Heart right ventricle (tissue), 16 donors: ENCODE results near the gene TNNT3. TPM values are rescaled to one million over a fixed set of nuclear protein-coding genes. Genes with fewer than 3 reads are reported as not detected.
A peak's percentile ranks its signal among the peaks of the same experiment; 100 is the strongest.

Source experiments
- ATAC-seq, 8 donors: fragments of 200-7000 bp; cut with Tn5 transposase; one replicate each; pipeline ENCODE4 v1.9.1; 2020; ENCODE audit warnings: mild to moderate bottlenecking in 8 of 8, moderate library complexity in 8 of 8, moderate number of reproducible peaks in 1 of 8
- DNase-seq, 2 donors: peaks; one replicate each; pipeline ENCODE4 v3.0.0-alpha.2; 2020
- H3K27ac ChIP-seq, 10 donors: fragments of 200-600 bp; sonication (generic) in 2 of 10; one replicate each; pipeline versions ENCODE4 v1.5.0 to v1.8.0; 2020 to 2022; ENCODE audit warnings: mild to moderate bottlenecking in 3 of 10
- H3K27me3 ChIP-seq, 7 donors: fragments of 200-600 bp; one replicate each; pipeline ENCODE4 v1.8.0; 2021 to 2022; ENCODE audit warnings: mild to moderate bottlenecking in 2 of 7
- H3K36me3 ChIP-seq, 9 donors: fragments of 200-600 bp; sonication (generic) in 1 of 9; one replicate each; pipeline versions ENCODE4 v1.5.0 to v1.8.0; 2020 to 2022; ENCODE audit warnings: mild to moderate bottlenecking in 2 of 9
- H3K4me1 ChIP-seq, 9 donors: fragments of 200-600 bp; sonication (generic) in 1 of 9; one replicate each; pipeline versions ENCODE4 v1.5.0 to v1.8.0; 2020 to 2022; ENCODE audit warnings: mild to moderate bottlenecking in 4 of 9
- H3K4me3 ChIP-seq, 10 donors: fragments of 200-600 bp; sonication (generic) in 2 of 10; one replicate each; pipeline versions ENCODE4 v1.5.0 to v1.8.0; 2020 to 2022; ENCODE audit warnings: mild to moderate bottlenecking in 7 of 10, moderate library complexity in 2 of 10
- H3K9me3 ChIP-seq, 11 donors: fragments of 200-600 bp in 10 of 11; sonication (generic) in 2 of 11; one replicate each; pipeline versions ENCODE4 v1.5.0 to v1.8.0; 2013 to 2022; ENCODE audit warnings: mild to moderate bottlenecking in 2 of 11, control low read depth in 1 of 11, moderate library complexity in 1 of 11
- WGBS, 2 donors: extraction: QIAGEN DNeasy Blood & Tissue Kit; methylation state at CpG; one replicate each; pipeline ENCODE4 v1.1.7; 2013; ENCODE audit warnings: inconsistent platforms in 1 of 2; 5-methylcytosine and 5-hydroxymethylcytosine counted together
- intact Hi-C, 10 donors: fragments of 100-400 bp; cut with DNase I; formaldehyde crosslinking; loops; one replicate each; pipeline versions ENCODE4 v1.11.1 to v1.14.2; 2022
- polyA plus RNA-seq, 2 donors: library from polyadenylated mRNA; stranded (reverse); fragments of 200-250 nt; gene quantifications; one replicate each; pipeline ENCODE4 v1.2.3, GENCODE V29; 2013
- total RNA-seq, 10 donors: library from RNA; stranded (reverse); fragmentation: NEBNext Ultra II Directional in 3 of 10; extraction: Animal tissue kit (Norgen Biotek cat#: 25700) in 3 of 10; gene quantifications; one replicate each; pipeline versions ENCODE4 v1.2.1 to v1.2.4, GENCODE V29; 2021 to 2023
- TF ChIP-seq, protein P1 (sequence below), 9 donors: fragments of 200-600 bp; sonication (generic) in 2 of 9; IDR thresholded peaks; one replicate each; pipeline versions ENCODE4 v1.5.0 to v1.8.0; 2021 to 2022; ENCODE audit warnings: antibody characterized with exemption in 9 of 9, mild to moderate bottlenecking in 5 of 9, moderate library complexity in 1 of 9
- donor health status: Arrhythmogenic right ventricular cardiomyopathy.
- donor health status: ischemic (EF 13 %, LVEDD 7.1; RV severe dilation, severe dysfunction).
- donor health status: healthy with polysubstance abuse.
- donor health status: DM: no; HTN: yes; CAD: no.
- donor health status: DM: no; HTN: no; CAD: no.
- donor health status: ischemic (EF 25% LVEDD 6.9; RV normal size, moderate dysfunction).
- donor health status: ischemic (EF 25% LVEDD 5.7; RV mildly dilated, moderate dysfunction).
- donor health status: healthy.
- donor health status: DM: yes; HTN: yes; CAD: no.
- donor health status: Ischemic cardiomyopathy.
- donor health status: ischemic (EF 35%, LVEDD 5.7; RV mildly dilated, moderate dysfunction).
- donor health status: nonischemic (EF 11% LVEDD 7.7; RV severe dilation, severe dysfunction).
- donor health status: DM: yes; HTN: yes; CAD: no.
- donor health status: PGD.
- donor health status: ischemic (EF 29% LVEDD 5.4; RV normal size, mild dysfunction).
- donor health status: nonischemic (EF 23%, LVEDD 6.1; RV moderate dilation, normal function).

Gene TNNT3
- total and polyA plus RNA-seq, 12 donors = 12.5 to 49.9 (median 44.4) TPM

DNA sequence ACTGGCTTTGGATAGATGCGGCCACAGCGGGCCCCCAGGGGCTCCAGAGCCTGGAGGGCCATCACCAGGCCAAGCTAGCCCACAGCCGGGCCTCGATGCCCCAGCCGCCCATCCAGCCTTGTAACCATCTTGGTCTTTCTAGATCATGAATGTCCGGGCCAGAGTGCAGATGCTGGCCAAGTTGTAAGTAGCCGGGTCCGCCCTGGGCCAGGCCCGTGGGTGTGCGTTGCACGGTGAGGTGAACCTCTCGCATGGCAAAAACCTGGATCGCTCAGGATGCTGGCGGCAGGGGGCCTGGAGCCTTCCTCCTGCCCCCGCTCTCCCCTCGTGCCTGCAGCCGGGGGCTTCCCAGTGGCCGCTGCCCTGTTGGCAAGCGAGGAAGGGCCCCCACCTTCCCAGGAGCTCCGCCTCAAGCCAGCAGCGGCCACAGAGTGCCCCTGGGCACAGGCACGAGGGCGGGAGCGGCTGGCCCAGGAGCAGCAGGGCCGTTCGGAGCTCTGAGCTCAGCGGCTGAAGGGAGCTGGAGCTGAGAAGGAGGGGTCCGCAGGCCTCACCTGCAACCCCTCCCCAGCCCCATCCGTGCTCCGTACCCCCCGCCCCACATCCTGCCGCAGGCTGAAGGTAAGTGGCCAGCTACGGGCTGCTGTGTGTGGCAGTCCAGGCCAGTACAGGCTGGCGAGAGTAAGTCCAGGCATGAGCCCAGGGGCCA lies 16.7 kb downstream of the TNNT3 start:
- Histone ChIP-seq H3K36me3 (peaks cover 0 to 5% (median 0%) of the 10 kb centered on the region in 9 donors), H3K27me3 (no peaks in the 10 kb centered on the region), H3K9me3 (no peaks in the 10 kb centered on the region), H3K4me3 (no peak overlapping the region), H3K27ac (no peak overlapping the region), H3K4me1 (peaks cover 4 to 26% (median 15%) of the 10 kb centered on the region in 9 donors)
- intact Hi-C loops = loop anchor here in 1 of 10 donors (1.0 kb wide), 1 partner anchor 22 kb away; no protein-coding TSS in a partner anchor
- TF ChIP-seq, protein P1, sequence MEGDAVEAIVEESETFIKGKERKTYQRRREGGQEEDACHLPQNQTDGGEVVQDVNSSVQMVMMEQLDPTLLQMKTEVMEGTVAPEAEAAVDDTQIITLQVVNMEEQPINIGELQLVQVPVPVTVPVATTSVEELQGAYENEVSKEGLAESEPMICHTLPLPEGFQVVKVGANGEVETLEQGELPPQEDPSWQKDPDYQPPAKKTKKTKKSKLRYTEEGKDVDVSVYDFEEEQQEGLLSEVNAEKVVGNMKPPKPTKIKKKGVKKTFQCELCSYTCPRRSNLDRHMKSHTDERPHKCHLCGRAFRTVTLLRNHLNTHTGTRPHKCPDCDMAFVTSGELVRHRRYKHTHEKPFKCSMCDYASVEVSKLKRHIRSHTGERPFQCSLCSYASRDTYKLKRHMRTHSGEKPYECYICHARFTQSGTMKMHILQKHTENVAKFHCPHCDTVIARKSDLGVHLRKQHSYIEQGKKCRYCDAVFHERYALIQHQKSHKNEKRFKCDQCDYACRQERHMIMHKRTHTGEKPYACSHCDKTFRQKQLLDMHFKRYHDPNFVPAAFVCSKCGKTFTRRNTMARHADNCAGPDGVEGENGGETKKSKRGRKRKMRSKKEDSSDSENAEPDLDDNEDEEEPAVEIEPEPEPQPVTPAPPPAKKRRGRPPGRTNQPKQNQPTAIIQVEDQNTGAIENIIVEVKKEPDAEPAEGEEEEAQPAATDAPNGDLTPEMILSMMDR (IDR thresholded peaks at IDR 0.05) = no peak
- WGBS, 2 donors = 88 to 93% methylated on average over 32 to 34 of the region's 34 CpGs
- DNase-seq (no peak), ATAC-seq (no peak)

DNA sequence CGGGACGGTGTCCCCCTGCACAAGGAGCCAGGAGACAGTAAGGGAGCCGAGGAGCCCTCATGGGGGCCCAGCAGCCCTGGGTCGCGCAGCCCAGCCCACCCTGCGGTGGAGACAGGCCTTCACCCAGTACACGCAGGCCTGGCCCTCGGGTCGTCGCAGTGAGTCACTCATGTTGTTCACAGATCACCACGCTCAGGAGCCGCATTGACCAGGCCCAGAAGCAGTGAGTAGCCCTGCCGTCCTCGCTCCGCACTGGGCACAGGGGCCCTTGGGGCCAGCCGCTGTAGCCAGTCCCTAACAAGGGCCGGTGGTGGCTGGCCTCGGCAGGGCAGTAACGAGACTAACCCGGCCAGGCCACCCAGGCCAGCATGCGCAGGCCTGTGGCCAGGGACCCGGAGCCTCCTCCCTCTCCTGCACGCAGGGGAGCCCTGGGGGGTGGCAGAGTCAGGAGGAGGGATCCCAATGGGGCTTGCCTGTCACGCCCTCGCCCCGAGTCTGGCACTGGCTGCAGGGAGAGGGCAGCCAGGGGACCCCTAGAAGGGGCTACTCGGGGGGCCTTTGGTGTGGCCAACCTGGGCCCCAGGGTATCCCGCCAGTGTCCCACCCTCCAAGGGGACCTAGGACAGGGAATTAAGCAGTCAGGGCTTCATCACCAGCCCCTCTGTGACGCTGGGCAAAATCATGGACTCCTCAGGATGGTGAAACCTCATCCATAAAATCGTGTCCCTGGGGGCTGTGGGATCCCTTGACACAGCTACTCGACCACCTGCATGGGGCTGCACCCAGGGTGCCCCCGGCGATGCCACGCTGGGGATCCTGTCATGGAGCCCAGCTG lies 17.5 kb downstream of the TNNT3 start:
- intact Hi-C loops = loop anchor here in 1 of 10 donors (1.0 kb wide), 1 partner anchor 23 kb away; no protein-coding TSS in a partner anchor
- ATAC-seq (peak in 1 of 8 donors; percentile 10), DNase-seq (peak in 1 of 2 donors; percentile 11)
- H3K36me3 ChIP-seq = peaks cover 0 to 5% (median 0%) of the 10 kb centered on the region in 9 donors
- H3K4me3 ChIP-seq = no peak overlapping the region
- TF ChIP-seq, protein P1 (IDR thresholded peaks at IDR 0.05) = no peak
- no peaks in the 10 kb centered on the region for H3K27me3 ChIP-seq
- 88 to 90% methylated on average over 34 of the region's 34 CpGs for WGBS, 2 donors
- no peaks in the 10 kb centered on the region for H3K9me3 ChIP-seq
- H3K4me1 ChIP-seq = peaks cover 4 to 18% (median 14%) of the 10 kb centered on the region in 9 donors
- H3K27ac ChIP-seq = peak overlapping the region in 1 of 10 donors; percentile 26

DNA sequence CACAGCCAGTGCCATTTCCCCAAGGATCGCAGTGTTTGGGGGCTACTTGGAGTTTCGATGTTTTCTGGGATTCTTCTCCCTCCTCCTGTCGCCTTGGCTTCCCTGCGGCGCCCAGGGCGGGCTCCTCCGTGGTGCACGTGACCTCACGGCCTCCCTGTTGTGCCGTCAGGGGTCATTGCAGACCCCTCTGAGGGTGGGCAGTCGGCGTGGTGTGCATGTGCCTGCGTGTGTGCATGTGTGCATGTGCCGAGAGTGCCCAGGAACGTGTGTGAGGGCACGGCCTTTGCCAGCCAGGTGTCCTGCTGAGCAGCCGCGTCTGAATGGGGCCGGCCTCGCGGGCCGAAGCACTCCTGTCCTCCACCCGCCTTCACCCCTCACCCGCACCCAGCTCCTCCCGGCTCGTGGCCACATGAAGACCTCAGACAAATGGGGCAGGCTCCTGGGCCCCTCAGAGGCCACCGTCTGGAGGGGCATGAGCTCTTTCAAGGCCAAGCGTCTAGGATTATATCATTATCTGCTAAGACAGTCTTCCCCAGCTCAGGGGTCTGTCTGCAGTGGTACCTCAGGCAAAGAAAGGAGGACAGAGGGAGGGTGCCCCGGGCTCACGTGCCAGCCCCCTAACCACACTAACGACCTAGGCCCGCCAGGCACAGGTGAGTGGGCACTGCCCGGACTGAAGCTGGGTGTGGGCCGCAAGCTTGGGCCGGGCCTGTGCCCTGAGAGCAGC lies 18.3 kb downstream of the TNNT3 start:
- intact Hi-C loops = loop anchor here in 2 of 10 donors (1.0 kb wide), 2 partner anchors 22 to 23 kb away; no protein-coding TSS in a partner anchor
- Histone ChIP-seq H3K27me3 (no peaks in the 10 kb centered on the region), H3K4me3 (no peak overlapping the region), H3K27ac (peak overlapping the region in 4 of 10 donors; percentile 70 to 79 (median 78)), H3K36me3 (peaks cover 0 to 5% (median 0%) of the 10 kb centered on the region in 9 donors), H3K9me3 (no peaks in the 10 kb centered on the region), H3K4me1 (peaks cover 4 to 20% (median 15%) of the 10 kb centered on the region in 9 donors)
- WGBS, 2 donors = 89 to 92% methylated on average over 35 of the region's 35 CpGs
- no peak for DNase-seq
- ATAC-seq = no peak
- TF ChIP-seq, protein P1 (IDR thresholded peaks at IDR 0.05) = no peak
